Femur (tissue), 1 donor: ENCODE measurements around the gene DHCR7.

Source experiments
- DNase-seq: peaks from one replicate; pipeline ENCODE4 v3.0.0-alpha.2; 2017

Gene DHCR7

GRCh38 chr11:71456294-71456693 lies 8.1 kb upstream of the DHCR7 start:
- DNase-seq, result no peak

- no peak for DNase-seq
Observed at GRCh38 chr11:71454470-71455113, 6.4 kb upstream of the DHCR7 start.

- DNase-seq, result no peak
Observed at GRCh38 chr11:71453918-71454304, 5.7 kb upstream of the DHCR7 start.

- peak; percentile 98 for DNase-seq
Observed at GRCh38 chr11:71453037-71453917, 5.1 kb upstream of the DHCR7 start, which contains the start of gene NADSYN1. Gene NADSYN1, plus strand, starts transcription at chr11:71453203. Its CDS starts 94 bp downstream, at chr11:71453297.

- DNase-seq, result peak; percentile 45
Observed at GRCh38 chr11:71452199-71453036, 4.2 kb upstream of the DHCR7 start.

GRCh38 chr11:71451596-71452198 lies 3.5 kb upstream of the DHCR7 start:
- DNase-seq, result no peak

GRCh38 chr11:71450939-71451338 lies 2.7 kb upstream of the DHCR7 start:
- no peak for DNase-seq

GRCh38 chr11:71450507-71450906 lies 2.3 kb upstream of the DHCR7 start:
- no peak for DNase-seq

GRCh38 chr11:71449596-71449995 lies 1.4 kb upstream of the DHCR7 start:
- DNase-seq, result no peak

- DNase-seq, result peak; percentile 61
Observed at GRCh38 chr11:71447791-71448256, 369 bp downstream of the DHCR7 start.

GRCh38 chr11:71446942-71447688 lies 1.1 kb downstream of the DHCR7 start:
- no peak for DNase-seq

- no peak for DNase-seq
Observed at GRCh38 chr11:71446150-71446549, 2.0 kb downstream of the DHCR7 start.

- DNase-seq, result no peak
Observed at GRCh38 chr11:71444811-71445210, 3.4 kb downstream of the DHCR7 start.

- DNase-seq, result no peak
Observed at GRCh38 chr11:71443736-71444445, 4.3 kb downstream of the DHCR7 start.

- no peak for DNase-seq
Observed at GRCh38 chr11:71442880-71443279, 5.3 kb downstream of the DHCR7 start.

GRCh38 chr11:71442123-71442522 lies 6.1 kb downstream of the DHCR7 start:
- no peak for DNase-seq

GRCh38 chr11:71441251-71441650 lies 6.9 kb downstream of the DHCR7 start:
- DNase-seq, result no peak

- DNase-seq, result no peak
Observed at GRCh38 chr11:71440021-71440755, 8.0 kb downstream of the DHCR7 start.

GRCh38 chr11:71438650-71439049 lies 9.5 kb downstream of the DHCR7 start:
- DNase-seq, result no peak

GRCh38 chr11:71437879-71438278 lies 10.3 kb downstream of the DHCR7 start:
- no peak for DNase-seq

- no peak for DNase-seq
Observed at GRCh38 chr11:71437399-71437798, 10.8 kb downstream of the DHCR7 start.
